Gastroesophageal sphincter (tissue), 3 donors: ENCODE data around the gene ANO10.

Source experiments
- EP300 ChIP-seq: sonication (generic); formaldehyde crosslinking; IDR thresholded peaks from one replicate; pipeline ENCODE4 v1.6.1; 2017; ENCODE audit warnings: antibody characterized with exemption, mild to moderate bottlenecking
- POLR2A ChIP-seq, 2 donors: fragments of 450-650 bp; IDR thresholded peaks; one replicate each; pipeline ENCODE4 v1.6.1; 2017; ENCODE audit warnings: antibody characterized with exemption in 2 of 2, mild to moderate bottlenecking in 2 of 2, moderate library complexity in 1 of 2
- POLR2AphosphoS5 ChIP-seq: sonication (generic); formaldehyde crosslinking; IDR thresholded peaks from one replicate; pipeline ENCODE4 v1.6.1; 2017; ENCODE audit warnings: antibody characterized with exemption
- TF ChIP-seq, protein P1 (sequence below), 4 experiments: fragments of 200-600 bp in 2 of 4; fragments of 450-650 bp in 2 of 4; sonication (generic) in 1 of 4; IDR thresholded peaks; one replicate each; pipeline ENCODE4 v1.5.1; 2017 to 2019; ENCODE audit warnings: antibody characterized with exemption in 4 of 4, mild to moderate bottlenecking in 2 of 4, moderate library complexity in 2 of 4

DNA sequence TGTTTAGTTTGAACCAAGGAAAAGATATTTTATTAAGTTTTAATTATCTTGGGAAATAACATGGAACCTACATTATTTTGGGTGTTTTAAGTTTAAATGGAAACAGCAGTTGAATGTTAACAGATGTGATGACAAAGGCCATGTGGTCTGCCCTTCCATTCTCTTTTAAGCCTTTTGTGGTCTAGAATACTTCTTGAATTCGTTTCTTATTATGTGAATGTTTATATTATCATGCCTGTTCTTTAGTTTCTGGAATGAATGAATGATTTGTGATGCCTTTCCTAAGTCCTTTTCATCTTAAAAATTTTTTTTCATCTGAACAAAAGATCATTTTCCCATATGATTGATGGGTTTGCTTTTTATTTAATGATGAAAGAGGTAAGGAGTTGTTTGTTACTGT lies 290.8 kb downstream of the ANO10 start:
- TF ChIP-seq POLR2A (IDR thresholded peaks at IDR 0.05): no peak
- TF ChIP-seq, protein P1, sequence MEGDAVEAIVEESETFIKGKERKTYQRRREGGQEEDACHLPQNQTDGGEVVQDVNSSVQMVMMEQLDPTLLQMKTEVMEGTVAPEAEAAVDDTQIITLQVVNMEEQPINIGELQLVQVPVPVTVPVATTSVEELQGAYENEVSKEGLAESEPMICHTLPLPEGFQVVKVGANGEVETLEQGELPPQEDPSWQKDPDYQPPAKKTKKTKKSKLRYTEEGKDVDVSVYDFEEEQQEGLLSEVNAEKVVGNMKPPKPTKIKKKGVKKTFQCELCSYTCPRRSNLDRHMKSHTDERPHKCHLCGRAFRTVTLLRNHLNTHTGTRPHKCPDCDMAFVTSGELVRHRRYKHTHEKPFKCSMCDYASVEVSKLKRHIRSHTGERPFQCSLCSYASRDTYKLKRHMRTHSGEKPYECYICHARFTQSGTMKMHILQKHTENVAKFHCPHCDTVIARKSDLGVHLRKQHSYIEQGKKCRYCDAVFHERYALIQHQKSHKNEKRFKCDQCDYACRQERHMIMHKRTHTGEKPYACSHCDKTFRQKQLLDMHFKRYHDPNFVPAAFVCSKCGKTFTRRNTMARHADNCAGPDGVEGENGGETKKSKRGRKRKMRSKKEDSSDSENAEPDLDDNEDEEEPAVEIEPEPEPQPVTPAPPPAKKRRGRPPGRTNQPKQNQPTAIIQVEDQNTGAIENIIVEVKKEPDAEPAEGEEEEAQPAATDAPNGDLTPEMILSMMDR (IDR thresholded peaks at IDR 0.05): no peak
- TF ChIP-seq POLR2AphosphoS5: no peak
- no peak for TF ChIP-seq EP300
